GM21786 (cell line): Measurements from ENCODE around the gene EVI5L.
"Not testable (repeated sequence)": the region's sequence is repeated elsewhere in the genome, so short reads cannot be mapped to it uniquely, and the experiment has no call there.

Experiments used
- ATAC-seq: cut with Tn5 transposase; IDR thresholded peaks from one replicate; pipeline ENCODE4 v1.9.1; 2021; ENCODE audit not compliant: unreplicated experiment

Gene EVI5L

GRCh38 chr19:7845390-7846154 lies 15.6 kb downstream of the EVI5L start:
- ATAC-seq = no peak

- ATAC-seq = no peak
Observed at GRCh38 chr19:7846155-7846646, 16.2 kb downstream of the EVI5L start.

GRCh38 chr19:7847664-7848063 lies 17.6 kb downstream of the EVI5L start:
- no peak for ATAC-seq

- ATAC-seq = no peak
Observed at GRCh38 chr19:7848779-7849457, 18.9 kb downstream of the EVI5L start.

GRCh38 chr19:7849631-7849999 lies 19.6 kb downstream of the EVI5L start:
- no peak for ATAC-seq

- no peak for ATAC-seq
Observed at GRCh38 chr19:7850000-7850813, 20.2 kb downstream of the EVI5L start.

- ATAC-seq = no peak
Observed at GRCh38 chr19:7850945-7851622, 21.1 kb downstream of the EVI5L start.

- no peak for ATAC-seq
Observed at GRCh38 chr19:7851623-7852500, 21.8 kb downstream of the EVI5L start.

GRCh38 chr19:7852851-7853769 lies 23.1 kb downstream of the EVI5L start:
- ATAC-seq = no peak

GRCh38 chr19:7853770-7854128 lies 23.7 kb downstream of the EVI5L start:
- ATAC-seq = no peak

GRCh38 chr19:7855426-7856108 lies 25.5 kb downstream of the EVI5L start:
- no peak for ATAC-seq

- no peak for ATAC-seq
Observed at GRCh38 chr19:7856109-7856591, 26.1 kb downstream of the EVI5L start.

- no peak for ATAC-seq
Observed at GRCh38 chr19:7856679-7857663, 27.0 kb downstream of the EVI5L start.

- no peak for ATAC-seq
Observed at GRCh38 chr19:7857727-7858108, 27.7 kb downstream of the EVI5L start.

GRCh38 chr19:7858109-7858770 lies 28.2 kb downstream of the EVI5L start:
- no peak for ATAC-seq

- ATAC-seq = not testable (repeated sequence)
Observed at GRCh38 chr19:7859087-7859486, 29.1 kb downstream of the EVI5L start.
